Measurements from ENCODE around the gene CCNY.
"Not testable (repeated sequence)": the region's sequence is repeated elsewhere in the genome, so short reads cannot be mapped to it uniquely, and the experiment has no call there.

Gene CCNY

DNA sequence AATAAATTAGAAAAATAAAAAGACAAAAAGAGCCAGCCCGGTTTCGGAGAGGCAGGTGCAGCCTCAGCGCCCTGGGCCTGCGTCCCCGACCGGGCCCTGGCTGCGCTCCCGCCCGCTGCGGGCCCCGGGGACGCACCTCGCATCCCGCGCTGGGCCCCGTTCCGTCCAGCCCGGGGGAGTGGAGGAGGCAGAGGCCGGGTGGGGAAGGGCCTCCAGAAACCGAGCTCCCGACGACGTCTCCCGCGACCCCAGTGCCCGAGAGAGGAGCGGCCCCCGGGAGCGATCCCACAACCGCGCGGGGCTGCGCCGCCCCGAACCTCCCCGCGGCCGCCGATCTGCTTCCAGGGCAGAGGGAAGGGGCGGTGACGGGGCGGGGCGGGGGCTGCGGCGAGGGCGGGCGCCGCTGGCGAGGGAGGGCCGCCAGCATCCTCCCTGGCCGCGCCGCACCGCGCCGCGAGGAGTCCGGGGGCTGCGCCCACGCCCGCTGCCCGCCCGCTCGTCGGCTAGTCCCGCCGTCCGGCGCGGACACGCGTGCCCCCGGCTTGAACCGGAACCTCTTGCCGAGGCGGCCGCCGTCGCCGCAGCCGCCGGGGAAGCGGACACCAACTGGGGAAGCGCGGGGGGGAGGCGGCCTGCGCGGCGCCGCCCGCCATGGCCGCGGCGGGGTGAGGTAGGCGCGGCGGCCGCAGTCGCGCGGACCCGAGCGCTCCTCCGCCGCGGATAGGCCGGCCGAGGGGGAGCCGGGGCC lies at the start of gene CCNY:
Gene CCNY (plus strand): TSS at position 426 of the 748 bp plus-strand sequence. CDS start 545 bp downstream, outside the sequence.
- peak; percentile 81 to 85 for DNase-seq

DNA sequence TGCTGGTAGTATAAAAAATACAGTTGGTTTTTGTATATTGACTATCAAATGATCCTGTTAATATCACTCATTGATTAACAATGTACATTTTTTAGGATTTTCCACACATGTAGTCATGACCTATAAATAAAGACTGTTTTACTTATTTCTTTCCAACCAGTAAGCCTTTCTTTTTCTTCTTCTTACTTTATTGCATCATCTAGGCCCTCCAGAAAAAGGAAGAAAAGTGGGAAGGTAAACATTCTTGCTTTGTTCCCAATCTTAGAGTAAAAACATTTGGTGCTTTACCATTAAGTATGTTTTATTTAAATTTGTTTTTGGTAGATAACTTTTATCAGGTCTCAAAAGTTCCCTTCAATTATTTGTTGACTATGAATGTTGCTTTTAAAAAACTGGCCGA lies 47.1 kb upstream of the CCNY start:
- no peak for DNase-seq

DNA sequence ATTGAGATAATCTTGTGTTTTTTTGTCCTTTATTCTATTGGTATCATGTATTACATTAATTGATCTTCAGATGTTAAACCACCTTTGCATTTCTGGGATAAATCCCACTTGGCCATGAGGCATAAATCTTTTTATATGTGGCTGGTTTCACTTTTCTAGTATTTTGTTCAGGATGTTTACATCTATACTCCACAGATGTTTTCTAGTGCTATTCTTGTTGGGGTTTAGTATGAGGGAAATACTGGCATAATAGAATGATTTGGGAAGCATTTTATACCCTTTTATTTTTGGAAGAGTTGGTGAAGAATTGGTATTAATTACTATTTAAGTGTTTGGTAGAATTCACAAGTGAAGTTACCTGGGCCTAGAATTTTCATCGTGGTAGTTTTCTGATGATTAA lies 41.8 kb upstream of the CCNY start:
- no peak for DNase-seq

DNA sequence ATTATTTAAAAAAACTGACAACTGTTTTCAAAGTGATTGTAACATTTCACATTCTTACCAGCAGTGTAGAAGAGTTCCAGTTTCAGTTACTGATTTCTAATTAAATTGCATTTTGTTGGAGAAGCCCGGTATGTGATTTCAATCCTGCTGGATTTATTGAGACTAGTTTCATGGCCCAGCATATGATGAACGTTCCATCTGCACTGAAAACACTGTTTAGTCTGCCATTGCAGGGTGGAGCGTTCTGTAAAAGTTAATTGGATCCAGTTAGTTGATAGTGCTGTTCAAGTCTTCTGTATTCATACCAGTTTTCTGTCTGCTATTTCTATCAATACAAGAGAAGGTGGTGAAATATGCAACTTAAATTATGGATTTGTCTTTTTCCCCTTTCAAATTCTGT lies 37.3 kb upstream of the CCNY start:
- no peak for DNase-seq

DNA sequence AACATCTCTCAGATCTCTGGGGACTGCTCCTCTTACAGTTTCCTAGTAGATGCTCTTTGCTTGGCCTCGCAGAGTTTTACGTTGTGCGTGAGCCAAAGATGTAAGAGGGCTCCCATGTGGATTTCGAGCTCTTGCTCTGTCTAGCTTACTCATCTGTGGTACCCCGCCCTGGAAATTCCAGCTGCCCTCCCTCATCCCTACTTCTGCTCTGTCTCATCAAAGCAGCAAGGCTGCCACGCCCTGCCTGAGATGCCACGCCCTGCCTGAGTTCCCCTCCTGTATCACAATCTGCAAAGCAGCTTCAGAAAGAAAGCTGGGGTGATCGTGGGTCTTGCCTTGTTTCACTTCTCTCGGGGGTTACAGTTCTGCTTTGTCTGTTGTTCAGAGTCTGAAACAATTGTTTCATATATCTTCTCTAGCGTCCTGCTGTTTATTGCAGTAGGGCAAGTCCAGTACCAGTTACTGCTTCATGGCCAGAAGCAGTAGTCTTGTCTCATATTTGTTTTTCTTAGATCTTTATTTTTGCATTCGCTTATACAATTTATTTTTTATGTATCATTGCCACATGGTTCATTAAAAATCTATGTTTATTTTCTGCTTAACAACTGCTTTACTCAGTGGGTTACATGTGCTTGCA lies 36.1 kb upstream of the CCNY start:
- DNase-seq: no peak

DNA sequence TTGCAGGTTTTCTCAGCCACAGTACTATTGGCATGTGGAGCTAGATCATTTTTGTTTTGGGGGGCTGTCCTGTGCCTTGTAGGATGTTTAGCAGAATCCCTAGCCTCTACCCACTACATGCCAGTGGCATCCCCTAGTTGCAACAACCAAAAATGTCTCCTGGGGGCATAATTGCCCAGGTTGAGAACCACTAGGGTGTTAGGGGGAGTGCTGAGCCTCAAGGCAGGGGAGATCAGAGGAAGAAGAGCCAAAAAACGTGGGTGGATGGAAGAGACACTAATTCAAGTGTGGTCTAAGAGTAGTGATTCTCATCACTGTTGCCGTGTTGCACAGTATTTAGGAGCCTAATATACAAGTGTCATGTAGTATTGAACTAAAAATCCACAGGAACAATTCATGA lies 31.7 kb upstream of the CCNY start:
- DNase-seq: no peak

DNA sequence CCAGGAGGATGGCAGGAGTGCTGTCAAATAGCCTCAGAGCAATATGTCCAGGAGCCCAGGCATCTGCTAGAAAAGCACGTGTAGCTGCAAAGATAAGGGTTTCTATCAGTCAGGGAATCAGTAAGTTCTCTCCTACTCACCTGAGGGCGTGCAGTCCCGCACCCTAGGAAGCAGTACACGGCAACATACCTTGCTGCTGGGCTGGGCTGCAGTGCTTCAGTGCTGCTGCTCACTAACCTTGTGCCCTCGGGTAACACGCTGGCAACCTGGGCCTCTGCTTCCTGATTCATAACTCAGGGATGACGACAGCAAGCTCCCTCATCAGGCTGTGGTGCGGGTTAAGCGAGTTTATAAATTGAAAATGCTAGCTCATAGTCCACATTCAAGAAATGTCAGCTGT lies 29.5 kb upstream of the CCNY start:
- DNase-seq: no peak

DNA sequence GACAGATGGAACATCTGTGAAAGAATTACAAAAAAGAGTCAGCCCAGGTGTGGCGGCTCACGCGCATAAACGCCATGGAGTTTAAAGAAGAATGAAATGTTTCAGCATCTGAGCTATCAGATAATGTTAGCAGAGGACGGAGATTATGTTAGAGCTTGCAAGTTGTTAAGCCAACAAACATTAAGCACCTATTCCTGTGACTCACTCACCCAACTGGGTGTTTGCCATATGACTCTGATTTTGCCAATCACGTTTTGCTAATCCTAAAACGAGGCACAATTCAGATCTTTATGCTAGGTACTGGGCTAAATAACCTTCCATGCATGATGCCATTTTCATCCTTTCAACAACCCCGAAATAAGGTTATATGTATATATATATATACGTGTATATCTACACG lies 29.0 kb upstream of the CCNY start:
- no peak for DNase-seq

DNA sequence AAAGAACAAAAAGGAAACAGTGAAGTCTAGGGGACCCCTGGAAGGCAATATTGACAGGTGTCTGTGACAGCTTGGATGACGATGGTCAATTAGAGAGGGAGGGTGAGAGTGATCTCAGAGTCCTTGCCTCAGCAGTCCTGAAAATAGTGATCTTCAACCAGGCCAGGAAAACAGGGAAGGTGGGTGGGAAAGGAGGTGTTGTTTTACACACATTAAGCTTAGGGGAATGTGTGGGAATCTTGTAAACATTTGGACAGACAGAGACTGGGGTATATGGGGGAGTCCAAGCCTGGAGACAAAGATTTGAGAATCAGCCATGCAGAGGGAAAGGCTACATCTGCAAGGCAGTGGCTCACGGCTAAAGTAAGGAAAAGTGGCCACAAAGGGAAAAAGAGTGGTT lies 27.5 kb upstream of the CCNY start:
- no peak for DNase-seq

DNA sequence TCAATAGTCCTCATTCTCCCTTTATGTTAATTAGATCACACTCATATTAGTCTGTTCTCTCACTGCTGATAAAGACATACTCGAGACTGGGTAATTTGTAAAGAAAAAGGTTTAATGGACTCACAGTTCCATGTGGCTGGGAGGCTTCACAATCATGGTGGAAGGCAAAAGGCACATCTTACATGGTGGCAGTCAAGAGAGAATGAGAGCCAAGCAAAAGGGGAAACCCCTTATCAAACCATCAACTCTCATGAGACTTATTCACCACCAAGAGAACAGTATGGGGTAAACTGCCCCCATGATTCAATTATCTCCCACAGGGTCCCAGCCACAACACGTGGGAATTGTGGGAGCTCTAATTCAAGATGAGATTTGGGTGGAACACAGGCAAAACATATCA lies 22.2 kb upstream of the CCNY start:
- not testable (repeated sequence) for DNase-seq

DNA sequence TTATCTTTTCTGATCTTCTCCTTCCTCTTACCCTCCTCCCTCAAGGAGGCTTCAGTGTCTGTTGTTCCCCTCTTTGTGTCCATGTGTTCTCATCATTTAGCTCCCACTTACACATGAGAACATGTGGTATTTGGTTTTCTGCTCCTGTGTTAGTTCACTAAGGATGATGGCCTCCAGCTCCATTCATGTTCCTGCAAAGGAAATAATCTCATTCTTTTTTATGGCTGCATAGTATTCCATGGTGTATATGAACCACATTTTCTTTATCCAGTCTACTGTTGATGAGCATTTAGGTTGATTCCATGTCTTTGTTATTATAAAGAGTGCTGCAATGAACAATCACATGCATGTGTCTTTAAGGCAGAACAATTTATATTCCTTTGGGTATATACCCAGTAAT lies 21.1 kb upstream of the CCNY start:
- DNase-seq: not testable (repeated sequence)

DNA sequence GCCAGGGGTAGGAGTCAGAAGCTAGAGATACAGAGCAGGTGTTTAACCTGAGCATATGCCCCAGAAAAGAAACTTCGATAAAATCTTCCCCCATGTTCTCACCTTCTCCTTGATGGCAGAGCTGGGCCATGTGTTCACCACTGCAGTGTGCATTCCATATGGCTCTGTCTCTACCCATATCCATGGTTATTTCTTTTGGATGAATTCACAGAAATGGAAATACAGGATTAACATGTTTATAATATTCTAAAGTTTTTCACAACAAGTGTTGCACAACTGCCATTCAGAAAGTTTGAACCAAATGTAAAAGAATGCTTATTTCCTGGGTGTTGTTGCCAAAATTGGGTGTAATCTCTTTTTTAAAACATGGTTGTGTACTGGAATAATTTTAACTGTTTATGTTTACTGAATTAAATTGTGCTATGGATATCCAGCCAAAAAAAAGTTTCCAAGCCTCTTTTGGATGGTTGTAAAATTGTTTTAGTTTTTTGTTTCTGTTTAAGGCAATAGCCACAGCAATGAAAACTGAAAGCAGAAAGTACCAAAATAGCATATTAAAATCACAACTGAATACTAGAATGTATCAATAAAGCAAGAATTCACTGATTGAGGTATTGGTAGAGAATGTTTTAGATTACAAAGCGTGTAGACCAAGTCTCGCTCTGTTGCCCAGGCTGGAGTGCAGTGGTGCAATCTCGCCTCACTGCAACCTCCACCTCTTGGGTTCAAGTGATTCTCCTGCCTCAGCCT lies 19.9 kb upstream of the CCNY start:
- DNase-seq: no peak

DNA sequence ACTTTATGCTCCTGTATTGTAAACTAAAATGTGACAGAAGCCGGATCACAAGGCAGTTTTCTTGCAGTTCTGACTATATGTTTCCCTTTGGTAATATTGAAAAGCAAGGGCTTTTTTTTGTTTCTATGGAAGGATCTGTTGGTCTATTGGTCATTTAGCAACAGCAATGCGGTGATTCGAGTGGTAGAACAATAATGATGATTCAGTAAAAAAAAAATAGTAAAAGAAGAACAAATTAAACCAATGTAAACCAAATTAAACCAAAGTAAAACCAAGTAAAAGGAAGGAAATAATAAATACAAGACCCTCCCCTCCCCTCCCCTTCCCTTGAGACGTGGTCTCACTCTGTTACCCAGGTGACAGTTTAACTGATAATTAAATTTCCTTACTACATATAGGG lies 17.8 kb upstream of the CCNY start:
- DNase-seq: no peak

DNA sequence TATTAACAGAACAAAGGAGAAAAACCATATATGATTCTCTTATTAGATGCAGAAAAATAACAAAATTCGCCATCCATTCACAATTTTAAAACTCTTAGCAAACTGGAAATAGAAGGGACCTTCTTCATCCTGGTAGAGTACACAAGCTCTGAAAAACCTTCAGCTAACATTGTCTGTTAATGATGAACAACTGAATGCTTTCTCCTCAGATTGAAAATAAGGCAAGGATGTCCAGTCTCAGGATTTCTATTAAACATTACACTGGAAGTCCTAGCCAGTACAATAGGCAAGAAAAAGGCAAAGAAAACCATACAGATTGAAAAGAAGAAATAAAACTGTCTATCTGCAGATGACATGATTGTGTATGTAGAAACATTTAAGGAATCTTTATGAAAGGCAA lies 16.0 kb upstream of the CCNY start:
- no peak for DNase-seq

DNA sequence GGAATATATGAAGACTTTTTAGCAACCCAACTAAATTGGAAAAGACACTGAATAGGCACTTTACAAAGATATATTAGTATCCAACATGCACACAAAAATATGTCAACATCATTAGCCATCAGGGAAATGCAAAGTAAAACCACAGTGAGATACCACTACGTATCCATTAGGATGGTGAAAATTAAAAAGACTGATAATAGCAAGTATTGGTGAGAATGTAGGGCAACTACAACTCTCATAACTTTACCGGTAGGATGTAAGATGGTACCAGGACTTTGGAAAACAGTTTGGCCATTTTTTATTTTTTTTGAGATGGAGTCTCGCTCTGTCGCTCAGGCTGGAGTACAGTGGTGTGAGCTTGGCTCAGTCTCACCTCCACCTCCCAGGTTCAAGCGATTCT lies 13.7 kb upstream of the CCNY start:
- no peak for DNase-seq

DNA sequence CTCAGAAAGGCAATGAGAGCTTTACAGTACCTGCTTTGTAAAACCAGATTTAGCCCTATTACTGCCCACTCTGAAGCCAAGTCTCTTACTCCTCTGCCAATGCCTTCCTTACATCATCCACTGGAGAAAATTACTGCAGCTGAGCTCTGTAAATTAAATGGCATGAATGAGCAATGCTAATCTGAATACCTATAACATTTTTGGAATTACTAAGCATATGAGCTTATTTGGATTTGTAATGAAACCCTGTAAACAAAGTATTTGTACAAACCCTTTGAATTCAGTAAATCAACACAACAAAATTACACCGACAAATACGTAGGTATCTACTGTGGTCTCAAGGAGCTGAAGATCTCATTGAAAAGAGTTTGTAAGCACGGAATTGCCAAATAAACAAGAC lies 12.1 kb upstream of the CCNY start:
- DNase-seq: no peak

DNA sequence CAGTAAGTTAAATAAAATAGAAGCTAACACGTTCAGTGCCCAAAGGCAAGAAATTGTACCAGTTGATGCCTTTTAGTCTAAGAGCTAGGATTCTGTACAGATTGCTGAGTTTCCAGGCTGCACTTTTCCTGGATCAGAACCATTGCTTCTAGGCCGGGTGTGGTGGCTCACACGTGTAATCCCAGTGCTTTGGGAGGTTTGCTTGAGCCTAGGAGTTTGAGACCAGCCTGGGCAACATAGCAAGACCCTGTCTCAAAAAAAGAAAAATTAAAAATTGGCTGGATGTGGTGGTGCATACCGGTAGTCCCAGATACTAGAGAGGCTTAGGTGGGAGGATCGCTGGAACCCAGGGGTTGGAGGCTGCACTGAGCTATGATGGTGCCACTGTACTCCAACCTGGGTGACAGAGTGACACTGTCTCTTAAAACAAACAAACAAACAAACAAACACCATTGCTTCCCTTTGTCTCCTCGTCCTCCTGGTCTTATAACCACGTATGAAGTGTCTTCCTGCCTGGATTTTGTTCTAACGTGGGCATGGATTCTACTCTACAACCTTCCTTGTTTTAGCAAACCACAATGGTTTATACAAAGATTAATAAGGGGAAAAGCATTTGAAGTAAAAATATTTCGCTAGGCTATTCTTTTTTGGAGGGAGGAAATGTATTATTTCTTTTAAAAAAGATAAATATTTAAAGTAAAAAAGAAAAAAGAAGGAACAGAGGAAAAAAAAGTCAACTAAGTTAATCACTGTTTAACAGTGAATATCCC lies 9.7 kb upstream of the CCNY start:
- no peak for DNase-seq

DNA sequence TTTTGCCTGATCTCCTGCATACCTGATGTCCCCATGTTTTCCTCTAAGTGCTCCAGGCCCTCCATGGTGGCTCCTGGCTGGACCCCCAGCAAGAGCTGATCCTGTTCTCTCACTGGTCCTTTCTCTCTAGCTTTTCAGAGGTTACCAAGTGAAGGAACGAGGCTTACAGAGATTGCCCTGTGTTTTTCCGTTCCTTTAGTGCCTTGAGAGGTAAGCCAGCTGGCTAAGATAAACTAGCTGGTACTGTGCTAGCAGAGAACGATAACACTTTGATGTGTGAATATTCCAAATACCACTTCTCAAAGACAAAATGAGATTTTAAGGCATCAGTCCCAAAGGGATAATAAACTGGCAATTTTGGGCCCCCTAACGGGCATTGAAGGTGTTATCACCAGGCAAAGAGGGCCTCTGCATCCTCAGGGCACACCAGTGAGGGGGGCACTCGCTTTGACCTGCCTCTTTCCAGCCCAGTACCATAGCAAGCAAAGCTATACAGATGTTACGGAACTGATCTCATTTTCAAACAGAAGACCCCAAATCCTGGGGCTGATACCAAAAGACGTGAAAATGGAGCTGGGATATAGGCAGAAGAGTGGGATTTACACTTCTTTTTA lies 8.4 kb upstream of the CCNY start:
- DNase-seq: no peak

DNA sequence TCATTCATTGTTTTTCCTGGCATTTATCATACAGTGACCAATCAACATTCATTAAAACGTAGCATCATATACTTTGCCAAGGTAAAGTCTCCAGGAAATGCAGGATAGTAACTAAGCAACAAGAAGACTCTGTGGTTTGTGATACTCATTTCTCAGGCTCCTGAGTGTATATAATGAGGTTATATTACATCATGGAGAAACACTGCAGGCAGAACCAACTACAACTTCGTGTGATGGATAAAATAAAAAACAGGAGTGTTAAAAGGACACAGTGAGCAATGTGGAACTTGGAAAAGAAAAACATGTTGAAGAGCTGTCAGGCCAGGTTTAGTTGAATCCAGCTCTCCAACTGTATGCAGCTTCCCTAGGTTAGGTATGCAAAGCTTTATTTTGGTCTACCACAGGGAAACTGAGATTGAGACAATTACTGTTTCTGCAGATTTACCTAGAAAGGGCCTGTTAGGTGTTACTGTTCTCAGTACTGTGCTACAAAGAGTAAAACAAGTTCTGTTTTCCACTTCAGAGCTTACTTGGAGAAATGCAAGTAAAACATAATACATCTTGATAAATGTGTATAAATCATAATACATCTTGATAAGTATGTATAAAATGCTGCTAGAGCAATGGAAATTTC lies 7.8 kb upstream of the CCNY start:
- DNase-seq: no peak

DNA sequence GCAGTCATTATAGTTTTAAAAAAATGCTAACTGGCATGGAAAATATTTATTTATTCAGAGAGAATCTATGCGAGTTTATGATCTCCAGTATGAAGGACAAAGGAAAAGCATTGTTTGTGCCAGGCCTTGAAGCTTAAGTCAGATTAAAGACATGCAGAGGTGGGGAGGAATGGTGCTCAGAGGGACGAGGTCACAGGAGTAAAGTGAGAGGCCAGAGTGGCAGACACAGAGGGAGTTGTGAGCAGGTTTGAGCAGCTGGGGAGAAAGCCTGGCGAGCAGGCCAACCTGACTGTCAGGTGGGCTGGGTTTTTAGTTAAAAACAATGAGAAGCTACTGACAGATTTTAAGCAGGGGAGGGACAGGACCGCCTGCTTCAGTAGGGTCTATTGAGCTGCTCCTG lies 6.8 kb upstream of the CCNY start:
- no peak for DNase-seq

DNA sequence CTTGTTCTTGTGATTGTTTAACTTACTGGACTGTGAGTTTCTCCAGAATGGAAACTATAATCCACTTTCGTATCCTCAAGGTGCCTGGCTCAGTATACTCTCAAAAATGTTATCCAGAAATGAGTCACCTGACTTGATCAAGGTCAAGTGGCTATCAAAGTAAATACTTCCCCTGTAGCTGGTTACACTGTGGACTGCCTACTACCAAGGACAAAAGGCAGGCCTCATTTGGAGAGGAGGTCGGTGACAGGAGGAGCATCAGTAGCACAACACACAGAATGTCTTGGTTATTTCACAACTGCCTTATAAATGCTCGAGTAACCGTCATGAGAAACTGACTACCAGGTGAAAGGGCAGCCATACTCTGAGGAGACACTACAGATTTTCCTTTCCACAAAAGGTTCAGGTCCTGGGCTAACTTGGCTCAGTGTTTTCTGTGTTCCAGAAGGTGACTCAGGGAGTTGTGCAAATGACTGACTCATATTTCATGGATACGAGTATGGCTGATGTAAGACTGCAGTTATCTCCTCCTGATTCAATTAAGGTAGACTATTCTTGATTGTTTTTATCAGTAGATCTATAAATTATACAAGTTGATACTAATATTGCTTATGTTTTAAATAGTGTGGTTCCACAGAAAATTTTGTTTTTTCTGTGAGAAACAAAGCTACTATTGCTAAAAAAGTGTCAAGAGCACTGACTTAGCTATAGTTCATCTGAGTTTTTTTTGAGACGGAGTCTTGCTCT lies 4.2 kb upstream of the CCNY start:
- DNase-seq: no peak

DNA sequence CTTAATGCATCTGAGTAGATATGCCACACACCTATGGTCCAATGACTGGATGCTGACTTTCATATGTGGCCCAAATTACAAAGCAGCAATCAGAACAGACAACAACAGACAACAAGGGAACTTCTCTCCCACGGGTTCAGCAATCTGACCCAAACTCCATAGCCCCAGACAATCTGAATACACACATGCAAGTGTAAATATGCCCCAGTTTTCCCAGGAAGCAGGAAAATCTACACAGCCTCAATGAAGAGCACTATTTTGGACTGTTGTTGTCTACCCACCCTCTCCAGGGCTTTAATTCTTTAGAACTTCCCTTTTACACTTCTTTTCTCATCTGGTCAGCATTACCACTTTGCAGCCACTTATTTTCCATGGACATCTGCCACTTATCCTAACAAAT lies 2.0 kb upstream of the CCNY start:
- no peak for DNase-seq
